WTC11 (cell line): ENCODE measurements around the gene AGAP5. TPM values are rescaled to one million over a fixed set of nuclear protein-coding genes. Genes with fewer than 3 reads are reported as not detected.

Source experiments
- ATAC-seq: fragments of 200-7000 bp; cut with Tn5 transposase; 2 replicates; pipeline ENCODE4 v1.10.0; 2021; ENCODE audit warnings: mild to moderate bottlenecking, moderate library complexity
- CTCF ChIA-PET: fragments of 300-600 bp; sonication (Branson Sonifier 250); formaldehyde crosslinking; loops from one replicate; lab custom pipeline; 2021; ENCODE audit warnings: antibody characterized with exemption; lab: Charles Lee
- POLR2A ChIA-PET: fragments of 350-600 bp; sonication (Branson Sonifier 250); formaldehyde crosslinking; loops from one replicate; lab custom pipeline; 2021; ENCODE audit warnings: antibody characterized with exemption; lab: Charles Lee
- DNase-seq: peaks from one replicate; pipeline ENCODE4 v3.0.0; 2021; ENCODE audit warnings: low spot score
- H3K27ac Mint-ChIP-seq: 2 replicates; pipeline ENCODE4 v1.8.0; 2021; ENCODE audit warnings: mixed read lengths
- H3K27me3 Mint-ChIP-seq: 2 replicates; pipeline ENCODE4 v1.8.0; 2021; ENCODE audit warnings: low read depth, mild to moderate bottlenecking, moderate library complexity, mixed read lengths
- H3K36me3 Mint-ChIP-seq: 2 replicates; pipeline ENCODE4 v1.8.0; 2021; ENCODE audit warnings: mixed read lengths
- H3K4me1 Mint-ChIP-seq: 2 replicates; pipeline ENCODE4 v1.8.0; 2022; ENCODE audit warnings: mixed read lengths
- H3K4me3 Mint-ChIP-seq: 2 replicates; pipeline ENCODE4 v1.8.0; 2021; ENCODE audit warnings: mild to moderate bottlenecking, moderate library complexity, mixed read lengths
- H3K9me3 Mint-ChIP-seq: 2 replicates; pipeline ENCODE4 v1.8.0; 2021; ENCODE audit warnings: mixed read lengths
- ATF1 ChIP-seq: sonication (generic); formaldehyde crosslinking; IDR thresholded peaks from 2 replicates; pipeline ENCODE4 v1.8.1; 2023; ENCODE audit warnings: mild to moderate bottlenecking, moderate library complexity, missing genetic modification reagents
- CREM ChIP-seq: sonication (generic); formaldehyde crosslinking; IDR thresholded peaks from 2 replicates; pipeline ENCODE4 v1.8.1; 2022; ENCODE audit warnings: mild to moderate bottlenecking, missing genetic modification reagents, moderate library complexity
- ELF4 ChIP-seq: sonication (generic); formaldehyde crosslinking; IDR thresholded peaks from 2 replicates; pipeline ENCODE4 v1.8.1; 2022; ENCODE audit warnings: low read depth, mild to moderate bottlenecking, moderate library complexity, missing genetic modification reagents
- EMX1 ChIP-seq: fragments of 250-450 bp; sonication (Bioruptor Pico); IDR thresholded peaks from 2 replicates; pipeline ENCODE4 v1.8.0; 2021; ENCODE audit warnings: mild to moderate bottlenecking
- HMGA2 ChIP-seq: fragments of 250-450 bp; sonication (Bioruptor Pico); IDR thresholded peaks from 2 replicates; pipeline ENCODE4 v1.4.0; 2021; ENCODE audit warnings: mild to moderate bottlenecking, moderate library complexity
- IRF2 ChIP-seq: sonication (generic); formaldehyde crosslinking; IDR thresholded peaks from 2 replicates; pipeline ENCODE4 v1.8.0; 2022; ENCODE audit warnings: low read depth, missing genetic modification reagents, borderline replicate concordance
- MXD4 ChIP-seq: fragments of 250-450 bp; sonication (Bioruptor Pico); IDR thresholded peaks from 2 replicates; pipeline ENCODE4 v1.8.0; 2021; ENCODE audit warnings: mild to moderate bottlenecking, moderate library complexity, borderline replicate concordance
- NFE2L1 ChIP-seq: sonication (generic); formaldehyde crosslinking; IDR thresholded peaks from 2 replicates; pipeline ENCODE4 v1.8.1; 2023; ENCODE audit warnings: missing genetic modification reagents
- PRRX2 ChIP-seq: fragments of 250-450 bp; sonication (Bioruptor Pico); IDR thresholded peaks from 2 replicates; pipeline ENCODE4 v1.8.0; 2021; ENCODE audit warnings: mild to moderate bottlenecking
- TEAD4 ChIP-seq: sonication (generic); formaldehyde crosslinking; IDR thresholded peaks from 2 replicates; pipeline ENCODE4 v1.8.0; 2022; ENCODE audit warnings: mild to moderate bottlenecking, missing genetic modification reagents
- ZNF263 ChIP-seq: sonication (generic); formaldehyde crosslinking; IDR thresholded peaks from 2 replicates; pipeline ENCODE4 v1.8.1; 2022; ENCODE audit warnings: low read depth, mild to moderate bottlenecking, moderate library complexity, missing genetic modification reagents
- ZNF423 ChIP-seq: fragments of 250-450 bp; sonication (Bioruptor Pico); IDR thresholded peaks from 2 replicates; pipeline ENCODE4 v2.1.2; 2022; ENCODE audit warnings: mild to moderate bottlenecking, moderate library complexity
- total RNA-seq: library from RNA; stranded (reverse); gene quantifications from 3 replicates; pipeline ENCODE4 v1.2.3, GENCODE V29; 2021
- TF ChIP-seq, protein P1 (sequence below): sonication (generic); formaldehyde crosslinking; IDR thresholded peaks from 2 replicates; pipeline ENCODE4 v1.8.1; 2023; ENCODE audit warnings: mild to moderate bottlenecking, missing genetic modification reagents, moderate library complexity
- TF ChIP-seq, protein P2 (sequence below): sonication (generic); formaldehyde crosslinking; IDR thresholded peaks from 2 replicates; pipeline ENCODE4 v1.8.0; 2022; ENCODE audit warnings: mild to moderate bottlenecking, missing genetic modification reagents
- TF ChIP-seq, protein P3 (sequence below): fragments of 200-600 bp; IDR thresholded peaks from 2 replicates; pipeline ENCODE4 v1.8.0; 2022; ENCODE audit warnings: antibody characterized with exemption
- TF ChIP-seq, protein P4 (sequence below): sonication (generic); formaldehyde crosslinking; IDR thresholded peaks from 2 replicates; pipeline ENCODE4 v1.8.0; 2022; ENCODE audit warnings: mild to moderate bottlenecking, missing genetic modification reagents
- TF ChIP-seq, protein P5 (sequence below): sonication (generic); formaldehyde crosslinking; IDR thresholded peaks from 2 replicates; pipeline ENCODE4 v1.8.1; 2023; ENCODE audit warnings: mild to moderate bottlenecking, missing genetic modification reagents, borderline replicate concordance
- TF ChIP-seq, protein P6 (sequence below): sonication (generic); formaldehyde crosslinking; IDR thresholded peaks from 2 replicates; pipeline ENCODE4 v1.8.0; 2022; ENCODE audit warnings: mild to moderate bottlenecking, missing genetic modification reagents

Gene AGAP5
- total RNA-seq, 1 experiment from 2014 or later, result 7.5 TPM

DNA sequence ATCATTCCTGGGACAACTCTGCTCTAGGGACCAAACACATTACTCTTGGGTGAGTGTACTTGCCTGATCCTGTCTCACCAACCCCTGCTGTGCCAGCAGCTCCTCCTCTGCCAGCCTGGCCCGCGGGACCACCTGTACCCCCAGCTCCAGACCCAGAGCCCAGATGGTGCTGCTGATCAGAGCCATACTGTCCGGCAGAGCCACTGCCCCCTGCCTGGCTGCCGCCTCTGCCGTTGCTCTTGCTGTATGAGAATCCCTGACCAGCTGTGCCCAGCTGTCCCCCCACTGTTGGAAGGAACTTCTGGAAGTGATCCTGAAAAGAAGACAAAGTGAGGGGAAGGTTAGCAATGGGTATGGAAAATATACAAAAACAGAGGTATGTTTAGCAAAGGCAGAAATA, 63.5 kb downstream of the AGAP5 start:
- POLR2A ChIA-PET, result no interaction called here
- CTCF ChIA-PET, result no interaction called here
- H3K27ac Mint-ChIP-seq, result no peak overlapping the region
- TF ChIP-seq, protein P1, sequence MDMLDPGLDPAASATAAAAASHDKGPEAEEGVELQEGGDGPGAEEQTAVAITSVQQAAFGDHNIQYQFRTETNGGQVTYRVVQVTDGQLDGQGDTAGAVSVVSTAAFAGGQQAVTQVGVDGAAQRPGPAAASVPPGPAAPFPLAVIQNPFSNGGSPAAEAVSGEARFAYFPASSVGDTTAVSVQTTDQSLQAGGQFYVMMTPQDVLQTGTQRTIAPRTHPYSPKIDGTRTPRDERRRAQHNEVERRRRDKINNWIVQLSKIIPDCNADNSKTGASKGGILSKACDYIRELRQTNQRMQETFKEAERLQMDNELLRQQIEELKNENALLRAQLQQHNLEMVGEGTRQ (CRISPR knock-in tag), result no peak
- TF ChIP-seq IRF2 (CRISPR knock-in tag) (no peak), CREM (CRISPR knock-in tag) (no peak), NFE2L1 (CRISPR knock-in tag) (no peak), PRRX2 (CRISPR knock-in tag) (no peak), HMGA2 (CRISPR knock-in tag) (no peak), ZNF263 (CRISPR knock-in tag) (no peak)
- TF ChIP-seq, protein P2, sequence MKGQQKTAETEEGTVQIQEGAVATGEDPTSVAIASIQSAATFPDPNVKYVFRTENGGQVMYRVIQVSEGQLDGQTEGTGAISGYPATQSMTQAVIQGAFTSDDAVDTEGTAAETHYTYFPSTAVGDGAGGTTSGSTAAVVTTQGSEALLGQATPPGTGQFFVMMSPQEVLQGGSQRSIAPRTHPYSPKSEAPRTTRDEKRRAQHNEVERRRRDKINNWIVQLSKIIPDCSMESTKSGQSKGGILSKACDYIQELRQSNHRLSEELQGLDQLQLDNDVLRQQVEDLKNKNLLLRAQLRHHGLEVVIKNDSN (CRISPR knock-in tag), result no peak
- TF ChIP-seq, protein P3, sequence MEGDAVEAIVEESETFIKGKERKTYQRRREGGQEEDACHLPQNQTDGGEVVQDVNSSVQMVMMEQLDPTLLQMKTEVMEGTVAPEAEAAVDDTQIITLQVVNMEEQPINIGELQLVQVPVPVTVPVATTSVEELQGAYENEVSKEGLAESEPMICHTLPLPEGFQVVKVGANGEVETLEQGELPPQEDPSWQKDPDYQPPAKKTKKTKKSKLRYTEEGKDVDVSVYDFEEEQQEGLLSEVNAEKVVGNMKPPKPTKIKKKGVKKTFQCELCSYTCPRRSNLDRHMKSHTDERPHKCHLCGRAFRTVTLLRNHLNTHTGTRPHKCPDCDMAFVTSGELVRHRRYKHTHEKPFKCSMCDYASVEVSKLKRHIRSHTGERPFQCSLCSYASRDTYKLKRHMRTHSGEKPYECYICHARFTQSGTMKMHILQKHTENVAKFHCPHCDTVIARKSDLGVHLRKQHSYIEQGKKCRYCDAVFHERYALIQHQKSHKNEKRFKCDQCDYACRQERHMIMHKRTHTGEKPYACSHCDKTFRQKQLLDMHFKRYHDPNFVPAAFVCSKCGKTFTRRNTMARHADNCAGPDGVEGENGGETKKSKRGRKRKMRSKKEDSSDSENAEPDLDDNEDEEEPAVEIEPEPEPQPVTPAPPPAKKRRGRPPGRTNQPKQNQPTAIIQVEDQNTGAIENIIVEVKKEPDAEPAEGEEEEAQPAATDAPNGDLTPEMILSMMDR, result no peak
- TF ChIP-seq, protein P4, sequence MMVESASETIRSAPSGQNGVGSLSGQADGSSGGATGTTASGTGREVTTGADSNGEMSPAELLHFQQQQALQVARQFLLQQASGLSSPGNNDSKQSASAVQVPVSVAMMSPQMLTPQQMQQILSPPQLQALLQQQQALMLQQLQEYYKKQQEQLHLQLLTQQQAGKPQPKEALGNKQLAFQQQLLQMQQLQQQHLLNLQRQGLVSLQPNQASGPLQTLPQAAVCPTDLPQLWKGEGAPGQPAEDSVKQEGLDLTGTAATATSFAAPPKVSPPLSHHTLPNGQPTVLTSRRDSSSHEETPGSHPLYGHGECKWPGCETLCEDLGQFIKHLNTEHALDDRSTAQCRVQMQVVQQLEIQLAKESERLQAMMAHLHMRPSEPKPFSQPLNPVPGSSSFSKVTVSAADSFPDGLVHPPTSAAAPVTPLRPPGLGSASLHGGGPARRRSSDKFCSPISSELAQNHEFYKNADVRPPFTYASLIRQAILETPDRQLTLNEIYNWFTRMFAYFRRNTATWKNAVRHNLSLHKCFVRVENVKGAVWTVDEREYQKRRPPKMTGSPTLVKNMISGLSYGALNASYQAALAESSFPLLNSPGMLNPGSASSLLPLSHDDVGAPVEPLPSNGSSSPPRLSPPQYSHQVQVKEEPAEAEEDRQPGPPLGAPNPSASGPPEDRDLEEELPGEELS (CRISPR knock-in tag), result no peak
- TF ChIP-seq, protein P5, sequence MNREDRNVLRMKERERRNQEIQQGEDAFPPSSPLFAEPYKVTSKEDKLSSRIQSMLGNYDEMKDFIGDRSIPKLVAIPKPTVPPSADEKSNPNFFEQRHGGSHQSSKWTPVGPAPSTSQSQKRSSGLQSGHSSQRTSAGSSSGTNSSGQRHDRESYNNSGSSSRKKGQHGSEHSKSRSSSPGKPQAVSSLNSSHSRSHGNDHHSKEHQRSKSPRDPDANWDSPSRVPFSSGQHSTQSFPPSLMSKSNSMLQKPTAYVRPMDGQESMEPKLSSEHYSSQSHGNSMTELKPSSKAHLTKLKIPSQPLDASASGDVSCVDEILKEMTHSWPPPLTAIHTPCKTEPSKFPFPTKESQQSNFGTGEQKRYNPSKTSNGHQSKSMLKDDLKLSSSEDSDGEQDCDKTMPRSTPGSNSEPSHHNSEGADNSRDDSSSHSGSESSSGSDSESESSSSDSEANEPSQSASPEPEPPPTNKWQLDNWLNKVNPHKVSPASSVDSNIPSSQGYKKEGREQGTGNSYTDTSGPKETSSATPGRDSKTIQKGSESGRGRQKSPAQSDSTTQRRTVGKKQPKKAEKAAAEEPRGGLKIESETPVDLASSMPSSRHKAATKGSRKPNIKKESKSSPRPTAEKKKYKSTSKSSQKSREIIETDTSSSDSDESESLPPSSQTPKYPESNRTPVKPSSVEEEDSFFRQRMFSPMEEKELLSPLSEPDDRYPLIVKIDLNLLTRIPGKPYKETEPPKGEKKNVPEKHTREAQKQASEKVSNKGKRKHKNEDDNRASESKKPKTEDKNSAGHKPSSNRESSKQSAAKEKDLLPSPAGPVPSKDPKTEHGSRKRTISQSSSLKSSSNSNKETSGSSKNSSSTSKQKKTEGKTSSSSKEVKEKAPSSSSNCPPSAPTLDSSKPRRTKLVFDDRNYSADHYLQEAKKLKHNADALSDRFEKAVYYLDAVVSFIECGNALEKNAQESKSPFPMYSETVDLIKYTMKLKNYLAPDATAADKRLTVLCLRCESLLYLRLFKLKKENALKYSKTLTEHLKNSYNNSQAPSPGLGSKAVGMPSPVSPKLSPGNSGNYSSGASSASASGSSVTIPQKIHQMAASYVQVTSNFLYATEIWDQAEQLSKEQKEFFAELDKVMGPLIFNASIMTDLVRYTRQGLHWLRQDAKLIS (CRISPR knock-in tag), result no peak
- TF ChIP-seq, protein P6, sequence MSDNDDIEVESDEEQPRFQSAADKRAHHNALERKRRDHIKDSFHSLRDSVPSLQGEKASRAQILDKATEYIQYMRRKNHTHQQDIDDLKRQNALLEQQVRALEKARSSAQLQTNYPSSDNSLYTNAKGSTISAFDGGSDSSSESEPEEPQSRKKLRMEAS (CRISPR knock-in tag), result no peak
- DNase-seq, result no peak
- peaks cover 10% of the 10 kb centered on the region for H3K4me1 Mint-ChIP-seq
- no peak for ATAC-seq
- H3K36me3 Mint-ChIP-seq, result no peaks in the 10 kb centered on the region
- H3K4me3 Mint-ChIP-seq, result no peak overlapping the region
- H3K9me3 Mint-ChIP-seq, result no peaks in the 10 kb centered on the region
- no peaks in the 10 kb centered on the region; the same call in 1 of the 2 replicates for H3K27me3 Mint-ChIP-seq

DNA sequence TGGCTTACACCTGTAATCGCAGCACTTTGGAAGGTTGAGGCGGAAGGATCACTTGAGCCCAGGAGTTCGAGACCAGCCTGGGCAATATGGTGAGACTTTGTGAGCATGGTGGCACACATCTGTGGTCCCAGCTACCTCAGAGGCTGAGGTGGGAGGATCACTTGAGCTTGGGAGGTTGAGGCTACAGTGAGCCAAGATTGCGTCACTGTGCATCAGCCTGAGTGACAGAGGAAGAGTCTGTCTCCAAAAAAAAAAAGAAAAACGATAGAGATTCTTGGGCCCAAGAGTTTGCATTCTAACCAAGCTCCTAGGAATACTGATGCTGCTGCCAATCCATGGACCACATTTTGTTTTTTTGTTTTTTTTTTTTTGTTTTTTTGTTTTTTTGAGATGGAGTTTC, 68.7 kb downstream of the AGAP5 start:
- ATAC-seq (no peak), DNase-seq (no peak)
- H3K36me3 Mint-ChIP-seq, result no peaks in the 10 kb centered on the region
- no peak overlapping the region for H3K27ac Mint-ChIP-seq
- ChIA-PET POLR2A (interaction anchor here (0.6 kb wide), 1 partner anchor 100 kb away, joined by 3 read pairs; no protein-coding TSS in a partner anchor), CTCF (no interaction called here)
- no peak overlapping the region for H3K4me3 Mint-ChIP-seq
- no peak for TF ChIP-seq MXD4 (CRISPR knock-in tag)
- TF ChIP-seq ELF4 (CRISPR knock-in tag), result no peak
- TF ChIP-seq TEAD4, result no peak
- TF ChIP-seq EMX1 (CRISPR knock-in tag), result no peak
- no peak for TF ChIP-seq ATF1 (CRISPR knock-in tag)
- TF ChIP-seq ZNF423 (CRISPR knock-in tag), result no peak
- H3K9me3 Mint-ChIP-seq, result no peaks in the 10 kb centered on the region
- H3K27me3 Mint-ChIP-seq, result no peaks in the 10 kb centered on the region; the same call in 1 of the 2 replicates
- peaks cover 30% of the 10 kb centered on the region for H3K4me1 Mint-ChIP-seq
